ENCODE data around the gene TAS1R3.

DNA sequence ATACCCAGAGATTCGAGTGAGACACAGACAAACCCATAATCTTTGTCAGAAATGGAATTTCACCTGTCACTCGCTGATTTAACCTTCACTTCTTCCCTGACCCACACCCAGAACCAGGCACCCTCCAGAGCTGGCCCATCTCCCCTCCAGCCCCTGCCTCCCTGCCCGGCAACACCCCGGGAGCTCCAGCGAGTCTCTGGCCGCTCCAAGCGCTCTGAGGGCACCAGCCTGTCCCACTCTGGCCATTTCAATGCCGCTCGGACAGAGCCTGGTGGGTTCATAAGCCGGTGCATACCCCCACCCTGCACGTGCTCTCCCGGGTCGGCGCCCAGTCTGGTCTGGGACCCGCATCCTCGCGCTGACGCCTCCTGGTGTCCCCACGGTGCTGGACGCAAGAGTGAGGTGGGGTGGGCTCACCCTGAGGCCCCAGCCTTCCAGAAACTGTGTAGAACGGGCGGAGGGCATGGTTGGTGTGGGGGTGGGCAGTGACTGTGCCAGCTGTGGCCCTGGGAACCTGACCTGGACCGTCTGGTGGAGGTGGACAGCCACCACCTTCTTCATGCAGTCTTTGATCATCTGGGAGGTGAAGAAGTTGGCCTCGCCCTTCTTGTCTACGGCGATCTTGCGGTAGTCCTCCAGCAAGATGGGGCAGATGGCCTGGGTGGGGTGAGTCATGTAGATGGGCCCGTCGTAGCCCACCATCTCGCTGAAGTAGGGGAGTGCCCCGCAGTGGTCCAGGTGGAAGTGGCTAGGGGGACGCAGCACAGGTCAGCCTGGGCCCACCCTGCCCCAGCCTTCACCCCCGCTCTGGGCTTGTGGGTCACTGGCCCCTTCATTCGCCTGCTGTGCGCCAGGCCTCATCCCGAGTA, 12.1 kb upstream of the TAS1R3 start:
- no peak for TF ChIP-seq POLR2AphosphoS5 (IDR thresholded peaks at IDR 0.05)
- TF ChIP-seq EP300 (conservative IDR thresholded peaks at IDR 0.05; ENCODE audit: poor library complexity, severe bottlenecking), result no peak
- TF ChIP-seq TAF1 (IDR thresholded peaks at IDR 0.05; ENCODE audit: low read depth), result no peak
- no peak for TF ChIP-seq RAD21 (conservative IDR thresholded peaks at IDR 0.05)
- no peak for TF ChIP-seq CTCF (IDR thresholded peaks at IDR 0.05; ENCODE audit: poor library complexity, severe bottlenecking)
- no peak for TF ChIP-seq EZH2 (IDR thresholded peaks at IDR 0.05; ENCODE audit: borderline replicate concordance, insufficient read depth, low read length, poor library complexity, severe bottlenecking)
- TF ChIP-seq MXI1 (conservative IDR thresholded peaks at IDR 0.05; ENCODE audit: poor library complexity, severe bottlenecking), result no peak
- TF ChIP-seq REST (IDR thresholded peaks at IDR 0.05; ENCODE audit: borderline replicate concordance), result no peak

Measured in neural cell (in vitro differentiated cells).